ENCODE data around the gene DAP. TPM values are rescaled to one million over a fixed set of nuclear protein-coding genes. Genes with fewer than 3 reads are reported as not detected.

The DAP gene
- total RNA-seq, 1 experiment from 2014 or later = 95.9 TPM

GRCh38 chr5:10676946-10677345 lies 84.1 kb downstream of the DAP start:
- H3K4me3 ChIP-seq (ENCODE audit: low read depth, low read length, poor library complexity, severe bottlenecking) = no peak overlapping the region
- no peaks in the 10 kb centered on the region for H3K9me3 ChIP-seq (ENCODE audit: low read depth, low read length, poor library complexity, severe bottlenecking)
- no peak for DNase-seq (ENCODE audit: low spot score)
- no peaks in the 10 kb centered on the region for H3K4me1 ChIP-seq (ENCODE audit: insufficient read depth, low read length, poor library complexity, severe bottlenecking)
- ChIA-PET CTCF (no interaction called here), POLR2A (ENCODE audit: low non-redundant PET) (interaction anchor here (0.6 kb wide), 1 partner anchor 320 kb away, joined by 3 read pairs; no protein-coding TSS in a partner anchor)
- no peak for TF ChIP-seq EZH2 (IDR thresholded peaks at IDR 0.05; ENCODE audit: borderline replicate concordance, low read depth, low read length, poor library complexity, severe bottlenecking)
- TF ChIP-seq, protein P1, sequence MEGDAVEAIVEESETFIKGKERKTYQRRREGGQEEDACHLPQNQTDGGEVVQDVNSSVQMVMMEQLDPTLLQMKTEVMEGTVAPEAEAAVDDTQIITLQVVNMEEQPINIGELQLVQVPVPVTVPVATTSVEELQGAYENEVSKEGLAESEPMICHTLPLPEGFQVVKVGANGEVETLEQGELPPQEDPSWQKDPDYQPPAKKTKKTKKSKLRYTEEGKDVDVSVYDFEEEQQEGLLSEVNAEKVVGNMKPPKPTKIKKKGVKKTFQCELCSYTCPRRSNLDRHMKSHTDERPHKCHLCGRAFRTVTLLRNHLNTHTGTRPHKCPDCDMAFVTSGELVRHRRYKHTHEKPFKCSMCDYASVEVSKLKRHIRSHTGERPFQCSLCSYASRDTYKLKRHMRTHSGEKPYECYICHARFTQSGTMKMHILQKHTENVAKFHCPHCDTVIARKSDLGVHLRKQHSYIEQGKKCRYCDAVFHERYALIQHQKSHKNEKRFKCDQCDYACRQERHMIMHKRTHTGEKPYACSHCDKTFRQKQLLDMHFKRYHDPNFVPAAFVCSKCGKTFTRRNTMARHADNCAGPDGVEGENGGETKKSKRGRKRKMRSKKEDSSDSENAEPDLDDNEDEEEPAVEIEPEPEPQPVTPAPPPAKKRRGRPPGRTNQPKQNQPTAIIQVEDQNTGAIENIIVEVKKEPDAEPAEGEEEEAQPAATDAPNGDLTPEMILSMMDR (conservative IDR thresholded peaks at IDR 0.05; ENCODE audit: low read depth, low read length) = no peak
- no peak overlapping the region for H3K27ac ChIP-seq (ENCODE audit: low read depth, low read length, poor library complexity, severe bottlenecking)
- intact Hi-C loops (cut with micrococcal nuclease; ENCODE audit: unreplicated experiment) = no loop called here
- no peaks in the 10 kb centered on the region for H3K27me3 ChIP-seq (replicated peaks; ENCODE audit: insufficient read depth, low read depth, low read length, poor library complexity)
- H3K36me3 ChIP-seq (ENCODE audit: insufficient read depth, low read length, poor library complexity, severe bottlenecking) = peaks cover 7% of the 10 kb centered on the region
- BruUV-seq (replicated peaks) = no TSS peak

GRCh38 chr5:10676224-10676623 lies 84.8 kb downstream of the DAP start:
- TF ChIP-seq, protein P1 (conservative IDR thresholded peaks at IDR 0.05; ENCODE audit: low read depth, low read length) = no peak
- TF ChIP-seq EZH2 (IDR thresholded peaks at IDR 0.05; ENCODE audit: borderline replicate concordance, low read depth, low read length, poor library complexity, severe bottlenecking) = no peak
- H3K27ac ChIP-seq (ENCODE audit: low read depth, low read length, poor library complexity, severe bottlenecking) = no peak overlapping the region
- ChIA-PET CTCF (no interaction called here), POLR2A (ENCODE audit: low non-redundant PET) (no interaction called here)
- H3K4me3 ChIP-seq (ENCODE audit: low read depth, low read length, poor library complexity, severe bottlenecking) = no peak overlapping the region
- DNase-seq (ENCODE audit: low spot score) = peak; percentile 12
- intact Hi-C loops (cut with micrococcal nuclease; ENCODE audit: unreplicated experiment) = no loop called here
- peaks cover 4% of the 10 kb centered on the region for H3K4me1 ChIP-seq (ENCODE audit: insufficient read depth, low read length, poor library complexity, severe bottlenecking)
- no TSS peak for BruUV-seq (replicated peaks)
- H3K27me3 ChIP-seq (replicated peaks; ENCODE audit: insufficient read depth, low read depth, low read length, poor library complexity) = no peaks in the 10 kb centered on the region
- H3K36me3 ChIP-seq (ENCODE audit: insufficient read depth, low read length, poor library complexity, severe bottlenecking) = peaks cover 7% of the 10 kb centered on the region
- H3K9me3 ChIP-seq (ENCODE audit: low read depth, low read length, poor library complexity, severe bottlenecking) = no peaks in the 10 kb centered on the region

GRCh38 chr5:10675177-10675700 lies 85.8 kb downstream of the DAP start:
- peaks cover 8% of the 10 kb centered on the region for H3K4me1 ChIP-seq (ENCODE audit: insufficient read depth, low read length, poor library complexity, severe bottlenecking)
- H3K9me3 ChIP-seq (ENCODE audit: low read depth, low read length, poor library complexity, severe bottlenecking) = no peaks in the 10 kb centered on the region
- no peaks in the 10 kb centered on the region for H3K27me3 ChIP-seq (replicated peaks; ENCODE audit: insufficient read depth, low read depth, low read length, poor library complexity)
- peaks cover 2% of the 10 kb centered on the region for H3K36me3 ChIP-seq (ENCODE audit: insufficient read depth, low read length, poor library complexity, severe bottlenecking)
- ChIA-PET CTCF (no interaction called here), POLR2A (ENCODE audit: low non-redundant PET) (no interaction called here)
- H3K4me3 ChIP-seq (ENCODE audit: low read depth, low read length, poor library complexity, severe bottlenecking) = no peak overlapping the region
- no peak for DNase-seq (ENCODE audit: low spot score)
- no peak for TF ChIP-seq EZH2 (IDR thresholded peaks at IDR 0.05; ENCODE audit: borderline replicate concordance, low read depth, low read length, poor library complexity, severe bottlenecking)
- TF ChIP-seq, protein P1 (conservative IDR thresholded peaks at IDR 0.05; ENCODE audit: low read depth, low read length) = no peak
- BruUV-seq (replicated peaks) = no TSS peak
- no peak overlapping the region for H3K27ac ChIP-seq (ENCODE audit: low read depth, low read length, poor library complexity, severe bottlenecking)
- intact Hi-C loops (cut with micrococcal nuclease; ENCODE audit: unreplicated experiment) = no loop called here

All from A673 (cell line).